GM12875 (cell line): ENCODE data around the gene PPDPF.

Source experiments
- H3K4me3 ChIP-seq: one replicate; pipeline ENCODE4 v1.5.1; 2011; ENCODE audit warnings: low read depth, low read length, control low read depth
- CTCF ChIP-seq: IDR thresholded peaks from 2 replicates; pipeline ENCODE4 v1.5.1; 2011; ENCODE audit warnings: low read depth, mild to moderate bottlenecking, control low read depth, inconsistent platforms, low read length, moderate library complexity, borderline replicate concordance; ENCODE audit not compliant: insufficient read depth

The PPDPF gene

GRCh38 chr20:63501818-63502670 lies 18.5 kb upstream of the PPDPF start:
- TF ChIP-seq CTCF: no peak
- no peak overlapping the region for H3K4me3 ChIP-seq

GRCh38 chr20:63502671-63503172 lies 17.8 kb upstream of the PPDPF start:
- TF ChIP-seq CTCF: no peak
- H3K4me3 ChIP-seq: no peak overlapping the region

DNA sequence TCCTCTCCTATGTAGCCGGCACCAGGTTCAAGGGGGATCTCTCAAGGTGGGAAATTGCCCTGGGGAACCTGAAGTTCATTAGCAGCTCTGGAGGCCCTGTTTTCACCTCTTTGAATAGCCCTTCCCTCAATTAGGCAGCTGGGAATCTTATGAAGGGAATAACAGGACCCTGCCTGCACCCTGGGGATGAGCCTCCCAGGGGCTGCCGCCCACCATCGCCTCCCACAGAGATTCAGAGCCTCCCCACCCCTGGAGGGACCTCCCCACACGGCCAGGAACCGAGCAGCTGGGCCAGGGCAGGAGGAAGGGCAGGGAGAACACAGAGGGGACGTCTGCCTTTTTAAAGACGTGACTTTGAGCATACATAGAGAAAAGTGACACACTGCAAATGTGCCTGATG lies 17.0 kb upstream of the PPDPF start:
- no peak for TF ChIP-seq CTCF
- no peak overlapping the region for H3K4me3 ChIP-seq

DNA sequence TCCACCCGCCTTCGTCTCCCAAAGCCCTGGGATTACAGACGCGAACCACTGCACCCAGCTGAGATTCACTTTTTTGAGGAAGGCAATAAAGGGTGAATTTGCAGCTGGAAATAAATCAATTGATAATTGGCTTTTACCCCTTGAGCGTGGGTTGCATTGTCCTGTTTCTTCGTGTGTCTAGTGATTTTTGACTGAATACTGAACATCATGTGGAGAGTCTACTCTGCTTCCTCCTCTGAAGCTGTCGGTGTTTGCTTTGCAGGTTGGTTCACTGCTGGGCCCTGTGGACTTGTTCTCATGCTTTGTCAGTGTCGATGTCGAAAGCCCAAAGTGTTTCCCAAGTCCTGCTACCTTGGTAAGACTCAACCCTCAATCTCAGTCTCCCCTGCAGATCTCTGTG lies 15.9 kb upstream of the PPDPF start:
- H3K4me3 ChIP-seq: no peak overlapping the region
- no peak for TF ChIP-seq CTCF

- no peak overlapping the region for H3K4me3 ChIP-seq
- no peak for TF ChIP-seq CTCF
Observed at GRCh38 chr20:63505281-63505680, 15.3 kb upstream of the PPDPF start.

GRCh38 chr20:63505723-63506122 lies 14.8 kb upstream of the PPDPF start:
- TF ChIP-seq CTCF: no peak
- no peak overlapping the region for H3K4me3 ChIP-seq
